GM19023 (cell line): ENCODE results near the gene CAMK2N1.

Experiments used
- ATAC-seq: cut with Tn5 transposase; IDR thresholded peaks from one replicate; pipeline ENCODE4 v1.9.1; 2021; ENCODE audit warnings: mild to moderate bottlenecking, moderate library complexity; ENCODE audit not compliant: unreplicated experiment

The CAMK2N1 gene

GRCh38 chr1:20446796-20447195 is 39.2 kb downstream of the CAMK2N1 start:
- no peak for ATAC-seq

DNA sequence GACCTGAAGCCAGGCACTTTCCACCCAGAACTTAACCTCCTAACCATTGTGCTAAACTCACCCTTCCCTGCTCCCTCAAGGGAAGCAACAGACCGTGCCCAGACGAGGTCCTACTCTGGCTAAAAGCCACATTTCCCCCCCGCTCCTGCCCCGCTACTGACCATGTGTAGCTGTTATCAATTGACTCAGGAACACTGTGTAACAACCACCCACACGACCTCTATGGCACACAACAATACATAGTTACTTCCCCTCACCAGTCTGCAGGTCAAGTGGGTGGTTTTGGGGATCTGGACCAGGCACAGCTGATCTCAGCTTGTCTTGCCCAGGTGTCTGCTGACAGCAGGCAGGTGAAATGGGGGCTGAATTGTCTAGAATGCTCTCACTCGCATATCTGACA is 40.1 kb downstream of the CAMK2N1 start:
- no peak for ATAC-seq

GRCh38 chr1:20443703-20444586 is 42.1 kb downstream of the CAMK2N1 start:
- no peak for ATAC-seq

DNA sequence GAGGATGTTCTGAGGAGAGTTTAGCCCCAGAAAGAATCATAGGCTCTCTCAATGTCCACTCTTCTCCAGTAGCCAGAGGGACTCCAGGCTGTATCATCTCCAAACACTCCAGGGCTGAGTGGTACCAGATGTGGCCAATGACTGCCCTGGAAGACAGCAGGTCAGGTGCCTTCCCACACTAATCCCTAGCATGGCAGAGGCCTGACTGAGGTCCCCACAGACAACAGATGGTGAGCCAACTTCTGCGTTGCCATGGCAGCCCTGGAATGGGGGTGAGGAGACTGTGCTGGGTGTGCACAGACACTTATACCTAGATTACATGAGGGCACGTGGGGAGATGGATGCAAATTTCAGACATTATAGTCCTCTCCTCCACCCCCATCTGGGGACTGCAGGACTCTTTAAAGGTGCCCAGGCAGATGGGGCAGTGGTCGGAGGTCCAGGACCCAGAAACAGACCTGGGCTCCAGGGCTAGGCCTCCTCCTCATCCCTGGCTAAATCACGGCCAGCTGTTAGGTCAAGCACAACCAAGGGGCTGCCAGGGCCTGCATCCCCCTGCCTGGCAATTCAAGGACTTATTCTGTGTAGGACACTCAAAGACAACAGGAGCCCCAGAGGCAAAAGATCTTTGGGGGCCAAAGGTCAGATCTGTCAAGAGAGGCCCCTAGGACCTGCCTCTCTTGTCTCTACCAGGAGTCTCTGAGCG is 42.9 kb downstream of the CAMK2N1 start:
- no peak for ATAC-seq

GRCh38 chr1:20440785-20441200 is 45.2 kb downstream of the CAMK2N1 start:
- ATAC-seq, result no peak

DNA sequence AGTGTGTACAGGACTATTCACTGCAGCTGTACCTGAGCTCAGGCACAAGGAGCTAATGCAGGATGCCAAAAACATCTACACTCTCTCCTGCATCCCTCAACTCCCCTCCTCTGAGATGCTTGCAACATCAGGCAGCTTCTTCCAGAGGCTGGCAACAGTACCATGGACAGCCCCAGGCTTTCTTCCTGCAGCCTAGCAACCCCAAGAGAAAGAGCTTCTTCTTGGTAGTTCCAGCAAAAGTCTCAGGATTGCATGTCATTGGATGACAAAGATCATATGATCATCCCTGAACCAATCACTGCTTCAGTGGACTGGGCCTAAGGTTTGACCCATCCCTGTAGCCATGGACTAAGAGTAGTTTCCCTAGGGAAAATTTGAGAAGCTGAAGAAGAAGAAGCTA is 46.7 kb downstream of the CAMK2N1 start:
- no peak for ATAC-seq

GRCh38 chr1:20437640-20438039 is 48.4 kb downstream of the CAMK2N1 start:
- ATAC-seq, result no peak

DNA sequence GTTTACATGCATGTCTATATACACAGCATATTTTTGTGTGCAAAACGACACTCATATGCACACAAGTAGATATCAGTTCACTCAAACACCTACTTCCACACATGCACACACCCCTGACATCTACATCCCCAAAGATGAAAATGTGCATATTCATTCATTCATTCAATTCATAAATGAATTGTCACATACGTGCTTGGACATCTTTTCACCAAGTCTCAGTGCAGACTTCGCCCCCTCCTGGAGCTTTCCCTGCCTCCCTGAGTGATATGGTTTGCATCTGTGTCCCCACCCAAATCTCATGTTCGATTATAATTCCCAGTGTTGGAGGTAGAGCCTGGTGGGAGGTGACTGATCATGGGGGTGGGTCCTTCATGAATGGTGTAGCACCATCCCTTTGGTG is 53.1 kb downstream of the CAMK2N1 start:
- no peak for ATAC-seq
